ENCODE measurements around the gene ARFGAP3. TPM values are rescaled to one million over a fixed set of nuclear protein-coding genes. Genes with fewer than 3 reads are reported as not detected.

The ARFGAP3 gene
- total RNA-seq, 1 experiment from 2014 or later, result 37.8 TPM

- no TSS peak for BruUV-seq (replicated peaks)
- no peak overlapping the region for H3K4me3 Mint-ChIP-seq (ENCODE audit: low read depth, unreplicated experiment)
- intact Hi-C loops (cut with micrococcal nuclease; ENCODE audit: unreplicated experiment), result loop anchor here (2.0 kb wide), 1 partner anchor 81 kb away; no protein-coding TSS in a partner anchor
- peak overlapping the region; percentile 79 for H3K27ac Mint-ChIP-seq (ENCODE audit: unreplicated experiment)
- TF ChIP-seq CTCF (IDR thresholded peaks at IDR 0.05; ENCODE audit: unreplicated experiment), result no peak
- DNase-seq, result no peak
- peaks cover 33% of the 10 kb centered on the region for H3K4me1 Mint-ChIP-seq (ENCODE audit: low read depth, unreplicated experiment)
- peaks cover 5% of the 10 kb centered on the region for H3K9me3 Mint-ChIP-seq (ENCODE audit: low read depth, unreplicated experiment)
- CTCF ChIA-PET, result interaction anchor here (0.9 kb wide), 1 partner anchor 48 kb away, joined by 3 read pairs; no protein-coding TSS in a partner anchor
- H3K27me3 Mint-ChIP-seq (ENCODE audit: unreplicated experiment), result no peaks in the 10 kb centered on the region
- H3K36me3 Mint-ChIP-seq (ENCODE audit: insufficient read depth, unreplicated experiment), result peaks cover 72% of the 10 kb centered on the region
These were observed 5.1 kb upstream of the ARFGAP3 start for GRCh38 chr22:42862045-42862734.

GRCh38 chr22:42860968-42861367, 3.9 kb upstream of the ARFGAP3 start:
- DNase-seq, result no peak
- BruUV-seq (replicated peaks), result no TSS peak
- Mint-ChIP-seq H3K36me3 (ENCODE audit: insufficient read depth, unreplicated experiment) (peaks cover 72% of the 10 kb centered on the region), H3K27me3 (ENCODE audit: unreplicated experiment) (no peaks in the 10 kb centered on the region), H3K27ac (ENCODE audit: unreplicated experiment) (peak overlapping the region; percentile 79), H3K9me3 (ENCODE audit: low read depth, unreplicated experiment) (peaks cover 5% of the 10 kb centered on the region), H3K4me3 (ENCODE audit: low read depth, unreplicated experiment) (no peak overlapping the region), H3K4me1 (ENCODE audit: low read depth, unreplicated experiment) (peaks cover 29% of the 10 kb centered on the region)
- intact Hi-C loops (cut with micrococcal nuclease; ENCODE audit: unreplicated experiment), result no loop called here
- CTCF ChIA-PET, result no interaction called here
- no peak for TF ChIP-seq CTCF (IDR thresholded peaks at IDR 0.05; ENCODE audit: unreplicated experiment)

GRCh38 chr22:42857845-42858481, 890 bp upstream of the ARFGAP3 start:
- intact Hi-C loops (cut with micrococcal nuclease; ENCODE audit: unreplicated experiment), result no loop called here
- Mint-ChIP-seq H3K27me3 (ENCODE audit: unreplicated experiment) (no peaks in the 10 kb centered on the region), H3K27ac (ENCODE audit: unreplicated experiment) (no peak overlapping the region), H3K4me3 (ENCODE audit: low read depth, unreplicated experiment) (no peak overlapping the region), H3K4me1 (ENCODE audit: low read depth, unreplicated experiment) (peaks cover 16% of the 10 kb centered on the region), H3K36me3 (ENCODE audit: insufficient read depth, unreplicated experiment) (peaks cover 53% of the 10 kb centered on the region), H3K9me3 (ENCODE audit: low read depth, unreplicated experiment) (no peaks in the 10 kb centered on the region)
- TSS peak; percentile 65 for BruUV-seq (replicated peaks)
- no peak for TF ChIP-seq CTCF (IDR thresholded peaks at IDR 0.05; ENCODE audit: unreplicated experiment)
- no peak for DNase-seq
- CTCF ChIA-PET, result interaction anchor here (2.1 kb wide), 1 partner anchor 10 kb away, joined by 7 read pairs; no protein-coding TSS in a partner anchor

GRCh38 chr22:42856179-42856864, 751 bp downstream of the ARFGAP3 start:
- Mint-ChIP-seq H3K27ac (ENCODE audit: unreplicated experiment) (peak overlapping the region; percentile 92), H3K9me3 (ENCODE audit: low read depth, unreplicated experiment) (no peaks in the 10 kb centered on the region), H3K4me1 (ENCODE audit: low read depth, unreplicated experiment) (peaks cover 7% of the 10 kb centered on the region), H3K4me3 (ENCODE audit: low read depth, unreplicated experiment) (peak overlapping the region; percentile 83), H3K27me3 (ENCODE audit: unreplicated experiment) (no peaks in the 10 kb centered on the region), H3K36me3 (ENCODE audit: insufficient read depth, unreplicated experiment) (peaks cover 40% of the 10 kb centered on the region)
- CTCF ChIA-PET, result interaction anchor here (0.7 to 1.1 kb wide), 3 partner anchors 11 to 325 kb away, joined by 3 to 7 read pairs (median 4); no protein-coding TSS in a partner anchor
- intact Hi-C loops (cut with micrococcal nuclease; ENCODE audit: unreplicated experiment), result no loop called here
- DNase-seq, result peak; percentile 26
- no peak for TF ChIP-seq CTCF (IDR thresholded peaks at IDR 0.05; ENCODE audit: unreplicated experiment)
- BruUV-seq (replicated peaks), result no TSS peak
